HS-27A (cell line): ENCODE data around the gene SPCS1.
"Not testable (repeated sequence)": the region's sequence is repeated elsewhere in the genome, so short reads cannot be mapped to it uniquely, and the experiment has no call there.

ENCODE experiments used
- DNase-seq: peaks from one replicate; pipeline ENCODE4 v3.0.0-alpha.2; 2012; ENCODE audit warnings: low read depth, missing footprints

The SPCS1 gene

DNA sequence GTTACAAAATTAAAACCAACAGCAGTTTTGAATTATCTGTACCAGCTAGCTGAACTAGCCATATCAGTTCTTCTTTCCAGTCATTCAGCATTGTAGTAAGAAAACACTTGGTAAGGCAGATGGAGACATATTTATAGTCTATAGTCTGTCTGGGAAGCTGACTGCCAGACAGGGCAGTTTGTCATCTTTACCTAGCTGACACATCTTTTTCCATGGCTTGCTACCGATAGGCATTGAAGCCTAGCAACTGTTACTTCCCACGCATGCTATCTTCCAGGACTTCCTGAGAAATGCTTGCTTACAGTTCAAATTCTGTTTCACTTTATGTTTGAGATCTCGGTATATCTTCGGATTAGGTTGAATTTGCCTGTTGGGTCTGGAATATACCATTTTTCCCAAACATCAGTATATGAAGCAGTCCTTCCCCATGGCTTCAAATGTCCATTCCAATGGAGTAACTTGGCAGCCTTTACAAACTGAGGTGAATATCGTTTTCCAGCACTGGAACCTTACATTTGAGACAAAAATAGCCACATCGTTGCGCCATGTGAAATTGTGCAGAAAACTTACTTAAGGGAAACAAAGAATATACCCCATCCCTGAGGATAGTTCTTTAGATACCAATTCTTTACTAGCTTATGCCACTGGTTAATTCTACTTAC lies 11.2 kb upstream of the SPCS1 start:
- DNase-seq = no peak

DNA sequence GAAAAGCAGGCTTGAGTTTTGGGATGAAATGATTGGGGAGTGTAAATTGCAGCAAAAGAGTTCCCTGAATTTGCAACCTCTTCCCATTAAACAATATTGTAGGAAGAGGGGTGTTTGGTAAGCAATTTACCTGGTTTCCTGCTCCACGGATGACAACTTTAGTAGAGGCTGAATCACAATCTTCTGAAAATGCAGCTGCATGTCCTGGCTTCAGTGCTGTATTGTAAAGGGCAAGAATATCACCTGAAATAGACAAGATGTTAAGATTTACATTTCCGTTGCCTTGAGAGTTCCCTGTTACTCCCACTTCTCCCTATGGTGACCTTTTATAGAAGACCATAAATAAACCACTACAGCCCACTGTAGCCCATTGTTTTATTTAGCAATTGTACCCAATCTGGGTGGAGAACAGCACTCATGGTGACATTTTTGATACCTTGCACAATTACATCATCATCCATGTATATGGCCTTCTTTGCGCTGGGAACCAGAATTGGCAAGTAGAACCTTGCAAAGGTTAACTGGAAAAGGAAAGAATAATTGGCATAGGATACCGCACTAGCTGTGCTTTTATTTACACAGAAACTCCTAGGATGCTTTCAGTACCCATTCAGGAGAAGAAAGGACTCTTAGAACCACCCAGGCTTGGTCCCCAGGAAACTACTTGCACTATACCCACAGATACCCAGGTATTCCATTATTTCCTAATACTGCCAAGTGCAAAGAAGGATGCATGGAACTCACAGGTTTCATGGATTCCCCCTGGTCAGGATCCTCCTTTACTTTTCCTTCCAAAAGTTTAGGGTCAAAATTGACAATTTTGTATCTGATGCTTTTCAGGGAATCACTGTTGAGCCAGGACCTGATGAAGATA lies 9.9 kb upstream of the SPCS1 start:
- DNase-seq = no peak

DNA sequence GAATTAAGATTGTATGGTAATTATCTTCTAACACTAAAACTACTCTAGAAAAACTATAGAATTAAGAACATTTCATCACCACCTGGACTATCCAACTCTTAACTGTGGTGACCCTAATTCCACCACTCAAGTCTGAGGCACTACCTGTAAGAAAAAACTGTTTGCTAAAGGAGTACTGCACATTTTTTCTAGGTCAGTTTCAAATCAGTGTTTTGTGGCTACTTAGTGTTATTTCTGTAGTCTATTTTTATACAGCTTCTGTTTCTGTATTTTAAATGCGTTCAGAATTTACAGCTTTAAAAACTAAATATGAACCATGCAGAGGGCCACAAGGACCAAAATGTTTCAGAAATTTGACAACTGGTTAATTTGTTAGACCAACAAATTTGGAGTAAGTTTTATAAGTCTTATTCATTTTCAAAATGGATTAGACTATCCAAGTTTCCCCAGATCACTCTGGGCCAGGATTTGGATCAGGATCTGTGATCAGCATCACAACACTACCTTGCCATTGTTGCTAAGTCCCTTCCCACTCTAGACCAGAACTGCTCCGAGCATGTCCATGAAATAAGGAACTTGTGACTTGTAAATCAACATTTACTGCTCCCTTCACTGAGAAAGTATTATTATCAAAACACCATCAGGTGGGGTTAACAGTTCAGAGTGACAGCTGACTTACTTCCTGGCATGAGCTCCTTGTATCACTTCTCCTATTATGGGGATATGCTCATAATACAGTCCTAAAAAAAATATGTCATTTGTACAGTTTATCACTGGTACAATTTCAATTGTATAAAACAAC lies 8.9 kb upstream of the SPCS1 start:
- no peak for DNase-seq

DNA sequence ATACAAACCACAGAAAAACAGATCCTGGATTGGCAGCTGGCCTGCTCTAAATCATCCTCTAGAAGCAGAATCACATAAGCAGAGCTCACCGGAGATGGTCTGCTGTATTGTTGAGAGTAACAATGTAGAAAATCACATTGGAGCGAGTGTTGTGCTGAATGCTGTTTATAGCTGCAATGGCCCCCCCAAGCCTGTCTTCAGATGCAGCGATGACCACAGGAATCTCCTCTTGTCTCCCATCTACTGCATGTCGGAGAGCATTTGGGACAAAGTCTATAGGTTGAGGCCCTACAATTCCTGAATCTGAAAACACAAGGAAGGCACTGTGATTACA lies 8.3 kb upstream of the SPCS1 start:
- no peak for DNase-seq

DNA sequence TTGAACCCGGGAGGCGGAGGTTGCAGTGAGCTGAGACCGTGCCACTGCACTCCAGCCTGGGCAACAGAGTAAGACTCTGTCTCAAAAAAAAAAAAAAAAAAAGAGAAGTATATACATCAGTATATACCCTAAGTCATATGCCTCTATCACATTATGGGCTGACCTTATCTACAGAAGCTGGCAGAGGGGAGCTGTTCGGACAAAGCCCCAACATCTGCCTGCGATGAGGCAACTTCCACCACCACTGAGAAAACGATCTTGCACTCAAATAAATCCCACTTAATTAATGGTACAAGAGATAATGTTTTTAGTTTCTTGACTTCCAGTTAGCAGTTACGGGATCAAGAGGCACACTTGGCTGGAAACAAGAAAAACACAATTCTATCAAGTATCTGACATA lies 2.6 kb upstream of the SPCS1 start:
- DNase-seq = no peak

DNA sequence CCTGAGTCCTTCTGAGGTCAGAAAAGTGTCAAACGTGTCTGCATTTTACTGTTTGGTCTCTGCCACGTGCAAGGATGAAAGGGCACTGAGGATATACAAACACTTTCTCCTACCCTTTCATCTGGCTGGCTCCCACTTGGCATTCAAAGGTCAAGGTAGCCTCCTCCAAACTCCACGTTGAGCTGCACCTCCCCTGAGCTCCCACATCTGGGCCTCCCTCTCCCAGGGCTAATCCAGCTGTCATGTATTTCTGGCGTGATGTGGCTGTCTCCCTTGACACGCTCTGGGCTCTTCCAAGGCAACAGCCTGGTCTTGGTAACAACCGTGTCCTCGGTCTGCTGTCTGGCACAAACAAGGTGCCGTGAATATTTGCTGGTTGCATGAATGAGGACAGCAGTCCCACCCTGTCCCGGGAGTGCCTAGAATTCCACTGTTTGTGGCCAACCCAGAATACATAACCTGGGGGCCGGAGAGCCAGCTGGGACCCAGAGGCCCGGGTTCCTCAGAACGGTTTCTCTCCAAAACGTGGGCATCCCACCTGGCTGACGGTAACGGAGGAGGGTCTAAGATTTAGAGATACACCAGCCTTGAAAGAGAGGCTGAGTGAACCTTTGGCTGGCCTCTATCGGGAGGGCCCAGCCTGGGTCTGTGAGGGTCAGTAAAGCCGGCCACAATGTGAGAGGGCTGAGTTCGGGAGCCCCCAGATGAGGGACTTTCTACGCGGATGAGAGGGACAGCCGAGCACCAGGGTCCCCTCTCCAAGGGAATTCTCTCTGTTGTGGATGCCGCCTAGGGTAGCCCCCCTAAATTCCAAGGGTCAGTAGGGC lies 1.1 kb upstream of the SPCS1 start:
- DNase-seq = no peak

DNA sequence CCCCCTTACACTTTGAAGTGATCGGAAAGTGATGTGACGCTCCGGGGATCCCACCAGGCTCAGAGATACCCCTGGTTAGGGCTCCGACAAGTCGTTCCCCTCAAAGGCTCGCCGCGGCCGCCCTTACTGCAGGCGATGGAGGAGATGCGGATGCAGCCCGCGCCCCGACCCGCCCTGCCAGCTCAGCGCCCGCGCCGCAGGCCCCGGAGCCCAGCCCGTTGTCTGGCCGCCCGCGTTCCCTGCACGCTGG lies 543 bp upstream of the SPCS1 start:
- no peak for DNase-seq

DNA sequence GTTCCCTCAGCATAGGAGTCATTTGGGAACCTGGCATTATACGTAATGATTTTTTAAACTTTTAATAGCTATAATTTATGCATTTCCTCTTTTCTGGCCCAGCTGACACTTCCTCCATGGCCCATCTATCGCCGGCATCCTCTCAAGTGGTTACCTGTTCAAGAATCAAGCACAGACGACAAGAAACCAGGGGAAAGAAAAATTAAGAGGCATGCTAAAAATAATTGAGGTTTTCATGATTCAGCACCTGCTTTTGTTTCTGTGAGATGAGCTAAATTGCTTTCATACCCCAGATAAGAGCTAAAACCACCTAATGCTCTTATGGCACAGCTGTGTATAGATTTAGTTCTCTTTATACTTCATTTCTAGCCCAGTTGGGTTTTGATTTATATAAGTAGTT lies 1.7 kb downstream of the SPCS1 start:
- DNase-seq = no peak

DNA sequence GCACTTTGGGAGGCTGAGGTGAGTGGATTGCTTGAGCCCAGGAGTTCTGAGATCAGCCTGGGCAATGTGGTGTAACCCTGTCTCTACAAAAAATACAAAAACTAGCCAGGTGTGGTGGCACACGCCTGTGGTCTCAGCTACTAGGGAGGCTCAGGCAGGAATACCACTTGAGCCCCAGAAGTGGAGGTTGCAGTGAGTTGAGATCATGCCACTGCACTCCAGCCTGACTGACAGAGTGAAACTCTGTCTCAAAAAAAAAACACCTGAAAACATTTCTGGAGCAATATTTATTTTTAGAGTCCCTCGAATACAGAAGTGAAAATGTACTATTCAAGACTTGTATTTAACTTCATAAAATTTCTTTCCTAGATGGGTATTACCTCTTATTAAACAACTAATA lies 4.6 kb downstream of the SPCS1 start:
- no peak for DNase-seq

DNA sequence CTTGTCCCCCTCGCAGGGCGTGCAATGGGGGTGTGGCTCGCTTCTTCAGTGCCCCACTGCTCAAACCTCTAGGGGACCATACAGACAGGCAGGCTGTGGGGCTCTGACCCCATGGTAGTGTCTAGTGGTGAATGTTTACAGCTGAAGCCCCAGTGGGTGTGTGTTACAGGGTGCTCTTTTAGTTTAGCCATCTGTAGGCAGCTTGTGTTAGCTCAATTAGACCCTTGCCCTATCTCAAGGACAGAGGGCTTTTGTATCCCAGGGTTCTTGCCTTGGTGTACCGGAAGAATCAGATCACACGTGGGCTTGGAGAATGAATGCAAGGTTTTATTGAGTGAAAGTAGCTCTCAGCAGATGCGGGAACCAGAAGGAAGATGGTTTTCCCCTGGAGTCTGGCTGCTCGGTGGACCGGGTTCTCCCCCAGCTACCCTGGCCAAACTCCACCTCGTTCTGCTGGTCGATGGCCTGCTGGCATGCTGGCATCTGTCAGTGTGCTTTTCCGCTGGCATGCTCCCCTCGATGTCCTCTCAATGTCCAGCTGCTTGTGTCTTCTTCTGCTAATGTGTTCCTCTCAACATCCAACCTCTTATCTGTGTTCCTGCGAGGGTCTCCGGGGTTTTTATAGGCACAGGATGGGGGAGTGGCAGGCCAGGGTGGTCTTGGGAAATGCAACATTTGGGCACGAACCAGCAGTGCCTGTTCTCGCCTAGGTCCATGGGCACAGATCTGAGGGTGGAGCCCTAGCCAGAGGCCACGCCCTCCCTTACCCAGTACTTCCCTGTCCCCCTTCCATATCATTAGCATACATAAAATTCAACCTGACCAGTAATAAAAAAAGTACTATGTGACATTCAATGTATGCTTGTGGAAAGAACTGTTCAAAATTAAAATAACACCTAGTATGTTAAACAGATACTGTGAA lies 6.6 kb downstream of the SPCS1 start:
- no peak for DNase-seq

DNA sequence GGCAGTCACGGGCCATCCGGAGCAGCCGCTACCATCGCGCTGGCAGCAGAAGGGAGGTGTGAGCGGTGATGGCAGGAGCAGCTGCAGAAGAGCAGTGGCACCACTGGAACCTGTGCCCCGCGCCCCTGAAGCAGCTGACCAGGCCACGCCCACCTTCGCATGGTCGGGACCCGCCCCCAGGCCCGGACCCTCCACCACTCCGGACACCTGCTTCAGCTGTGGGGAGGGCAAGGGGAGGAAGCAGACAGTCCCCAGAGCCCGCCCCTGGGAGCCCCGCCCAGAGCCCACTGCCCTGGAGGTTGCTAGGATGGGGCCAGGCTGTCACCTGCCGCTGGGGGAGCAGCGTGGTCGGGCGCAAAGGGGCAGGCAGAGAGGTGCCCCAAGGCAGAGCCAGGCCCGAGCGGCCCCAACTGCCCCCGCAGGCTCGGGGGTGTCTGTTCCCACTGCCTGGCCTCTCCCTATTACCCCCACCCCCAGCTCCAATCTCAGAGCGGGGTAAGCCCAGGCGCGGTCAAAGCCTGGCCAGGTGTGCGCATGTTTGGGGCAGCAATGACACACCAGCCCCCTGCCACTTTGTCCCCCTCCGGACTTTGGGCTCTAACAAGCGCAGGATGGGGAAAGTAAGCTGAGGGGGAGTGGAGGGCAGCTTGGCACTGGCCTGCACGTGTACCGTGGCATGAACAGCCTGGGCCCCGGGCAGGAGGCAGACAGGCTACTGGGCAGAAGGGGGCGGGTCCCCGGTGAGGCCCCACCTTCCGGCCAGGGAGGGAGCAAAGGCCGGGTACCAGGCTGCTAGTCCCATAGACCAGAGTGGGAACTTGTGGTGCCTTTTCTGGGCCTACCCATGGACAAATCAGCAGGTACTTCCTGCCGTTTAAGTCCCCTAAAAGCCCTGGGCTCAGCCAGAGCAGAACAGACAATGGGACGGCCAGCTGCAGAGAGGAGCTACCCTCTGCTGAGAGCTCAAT lies 8.7 kb downstream of the SPCS1 start:
- no peak for DNase-seq

DNA sequence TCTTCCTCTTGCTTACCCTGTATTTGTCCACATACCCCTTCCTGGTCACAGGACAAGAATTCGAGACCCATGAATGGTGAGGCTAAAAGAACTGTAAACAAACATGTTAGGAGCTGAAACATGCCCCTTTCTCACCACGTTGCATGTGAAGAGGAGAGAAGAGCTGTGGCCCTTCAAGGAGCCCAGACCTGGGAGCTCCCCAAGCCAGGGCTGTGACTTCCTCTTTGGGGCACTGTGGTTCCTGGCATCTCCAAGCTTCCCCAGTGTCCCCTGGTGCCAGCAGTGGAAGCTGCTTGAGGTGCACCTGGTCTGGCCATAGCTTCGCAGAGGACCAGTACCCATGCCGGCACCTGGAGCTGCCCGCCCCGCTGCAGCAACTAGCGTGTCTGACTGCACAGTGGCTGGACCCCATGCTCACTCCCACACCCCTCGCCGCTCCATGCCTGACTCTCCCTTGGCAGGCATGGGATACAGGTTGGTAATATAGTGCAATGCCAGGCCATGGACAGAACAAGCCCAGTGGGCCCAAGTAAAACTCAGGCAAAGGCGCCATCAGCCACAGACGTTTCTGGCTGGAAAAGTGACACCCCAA lies 9.9 kb downstream of the SPCS1 start:
- no peak for DNase-seq

DNA sequence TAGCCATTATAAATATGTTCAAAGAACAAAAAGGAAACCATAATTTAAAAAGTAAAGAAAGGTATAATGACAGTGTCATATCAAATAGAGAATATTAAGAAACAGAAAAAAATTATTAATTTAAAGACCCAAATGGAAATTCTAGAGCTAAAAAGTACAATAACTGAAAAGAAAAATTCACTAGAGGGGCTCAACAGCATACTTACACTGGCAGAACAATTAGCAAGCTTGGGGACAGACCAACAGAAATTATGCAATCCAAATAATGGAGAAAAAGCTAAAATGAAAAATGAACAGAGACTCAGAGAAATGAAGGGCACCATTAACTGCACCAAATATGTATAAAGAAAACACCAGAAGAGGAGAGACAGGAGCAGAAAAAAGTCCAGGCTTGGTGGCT lies 13.7 kb downstream of the SPCS1 start:
- DNase-seq = no peak

DNA sequence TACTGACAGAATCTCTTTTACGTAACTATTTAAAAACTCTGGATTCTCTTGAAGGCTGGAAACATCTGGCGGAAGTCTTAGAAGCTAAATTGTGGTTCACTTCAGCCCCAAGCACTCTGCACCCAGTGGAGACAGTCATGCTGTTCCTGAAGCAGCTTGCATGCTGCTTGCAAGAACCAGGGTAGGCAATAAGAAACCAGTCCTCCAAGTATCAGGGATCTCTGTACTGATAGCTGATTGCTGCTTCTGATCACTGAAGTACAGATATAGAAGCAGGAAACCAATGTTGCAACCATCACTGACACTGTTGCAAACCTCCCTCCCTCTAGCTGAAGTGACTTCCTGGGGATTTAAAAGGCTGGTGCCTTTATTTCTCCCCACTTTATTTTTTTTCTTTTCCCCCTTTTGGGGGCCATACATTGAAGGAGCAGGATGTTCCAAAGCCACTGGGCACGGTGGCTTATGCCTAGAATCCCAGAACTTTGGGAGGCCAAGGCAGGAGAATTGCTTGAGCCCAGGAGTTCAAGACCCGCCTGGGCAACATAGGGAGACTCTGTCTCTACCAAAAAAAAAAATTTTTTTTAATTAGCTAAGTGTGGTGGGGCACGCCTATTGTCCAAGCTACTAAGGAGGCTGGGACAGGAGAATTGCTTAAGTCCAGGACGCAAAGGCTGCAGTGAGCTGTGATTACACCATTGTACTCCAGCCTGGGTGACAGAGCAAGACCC lies 15.3 kb downstream of the SPCS1 start:
- DNase-seq = no peak

DNA sequence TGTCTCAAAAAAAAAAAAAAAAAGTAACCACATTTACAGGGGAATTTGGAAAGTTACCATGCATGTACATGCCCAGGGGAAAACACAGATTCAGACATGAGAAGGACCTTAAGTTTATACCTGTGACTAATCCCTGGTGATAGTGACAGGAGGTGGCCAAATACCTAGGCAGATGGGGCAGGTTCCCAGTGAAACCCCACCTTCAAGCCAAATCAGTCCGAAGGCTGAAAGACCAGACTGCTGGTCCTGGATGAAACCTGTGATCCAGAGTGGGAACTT lies 15.8 kb downstream of the SPCS1 start:
- no peak for DNase-seq

DNA sequence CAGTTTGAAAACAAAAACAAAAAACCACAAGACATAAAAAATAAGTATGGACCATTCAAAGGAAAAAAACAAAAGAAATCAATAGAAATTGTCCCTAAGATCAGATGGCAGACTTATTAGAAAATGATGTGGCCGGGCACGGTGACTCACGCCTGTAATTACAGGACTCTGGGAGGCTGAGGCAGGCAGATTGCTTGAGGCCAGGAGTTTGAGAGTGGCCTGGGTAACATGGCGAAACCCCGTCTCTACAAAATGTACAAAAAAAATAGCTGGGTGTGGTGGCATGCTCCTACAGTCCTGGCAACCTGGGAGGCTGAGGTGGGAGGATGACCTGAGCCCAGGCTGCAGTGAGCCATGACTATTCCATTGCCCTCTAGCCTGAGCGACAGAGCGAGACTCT lies 16.6 kb downstream of the SPCS1 start:
- DNase-seq = no peak

DNA sequence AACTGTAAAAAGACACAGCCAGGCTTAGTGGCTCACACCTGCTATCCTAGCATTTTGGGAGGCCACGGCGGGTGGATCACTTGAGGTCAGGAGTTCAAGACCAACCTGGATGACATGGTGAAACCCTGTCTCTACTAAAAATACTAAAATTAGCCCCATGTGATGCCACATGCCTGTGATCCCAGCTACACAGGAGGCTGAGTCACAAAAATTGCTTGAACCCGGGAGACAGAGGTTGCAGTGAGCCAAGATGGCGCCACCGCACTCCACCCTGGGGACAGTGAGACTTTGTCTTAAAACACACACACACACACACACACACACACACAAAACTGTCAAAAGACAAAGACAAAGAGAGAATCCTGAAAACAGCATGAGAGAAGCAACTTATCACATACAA lies 18.0 kb downstream of the SPCS1 start:
- no peak for DNase-seq

DNA sequence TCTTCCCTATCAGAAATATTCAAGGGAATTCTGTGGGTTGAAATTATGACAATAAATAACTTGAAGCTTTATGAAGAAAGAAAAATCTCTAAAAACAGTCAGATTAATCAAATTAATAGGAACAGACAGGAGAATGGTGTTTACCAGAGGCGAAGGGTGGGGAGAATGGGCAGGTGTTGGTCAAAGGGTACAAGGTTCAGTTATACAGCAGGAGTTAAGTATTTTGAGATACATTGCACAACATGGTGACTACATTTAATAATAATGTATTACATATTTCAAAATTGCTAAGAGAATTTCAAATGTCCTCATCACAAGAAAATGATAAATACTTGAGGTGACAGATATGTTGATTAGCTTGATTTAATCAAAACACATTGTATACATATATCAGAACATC lies 18.6 kb downstream of the SPCS1 start:
- DNase-seq = no peak

DNA sequence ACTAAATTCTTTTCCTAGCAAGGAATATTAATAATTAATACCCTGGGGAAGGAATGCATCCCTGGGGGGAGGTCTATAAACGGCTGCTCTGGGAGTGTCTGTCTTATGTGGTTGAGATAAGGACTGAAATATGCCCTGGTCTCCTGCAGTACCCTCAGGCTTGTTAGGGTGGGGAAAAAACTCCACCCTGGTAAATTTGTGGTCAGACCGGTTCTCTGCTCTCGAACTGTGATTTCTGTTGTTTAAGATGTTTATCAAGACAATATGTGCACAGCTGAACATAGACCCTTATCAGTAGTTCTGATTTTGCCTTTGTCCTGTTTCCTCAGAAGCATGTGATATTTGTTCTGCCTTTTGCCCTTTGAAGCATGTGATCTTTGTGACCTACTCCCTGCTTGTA lies 22.8 kb downstream of the SPCS1 start:
- not testable (repeated sequence) for DNase-seq
